GM12801 (cell line): ENCODE measurements around the gene AFF2.

Source experiments
- TF ChIP-seq, protein P1 (sequence below): IDR thresholded peaks from one replicate; pipeline ENCODE4 v1.5.1; 2011; ENCODE audit warnings: control low read depth; ENCODE audit not compliant: insufficient read length; ENCODE audit errors: extremely low read depth

Gene AFF2

DNA sequence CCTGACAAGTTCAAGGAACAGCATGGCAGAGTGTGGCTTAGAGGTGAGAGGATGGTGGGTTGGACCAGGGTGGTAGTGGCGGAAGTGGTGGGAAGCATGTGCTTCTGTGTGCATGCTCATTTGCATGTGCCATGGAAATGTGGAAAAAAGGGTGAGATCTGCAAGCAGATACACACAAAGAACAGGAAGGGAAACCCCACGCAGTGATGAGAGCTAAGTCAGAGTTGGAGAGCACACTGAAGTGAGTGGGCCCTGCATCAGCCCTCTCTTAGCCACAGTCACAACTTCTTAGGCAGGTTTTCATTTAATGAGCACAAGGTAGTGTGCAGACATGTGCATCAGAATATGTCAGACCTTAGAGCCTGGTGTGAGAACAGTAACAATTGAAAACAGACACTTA, 483.8 kb downstream of the AFF2 start:
- TF ChIP-seq, protein P1, sequence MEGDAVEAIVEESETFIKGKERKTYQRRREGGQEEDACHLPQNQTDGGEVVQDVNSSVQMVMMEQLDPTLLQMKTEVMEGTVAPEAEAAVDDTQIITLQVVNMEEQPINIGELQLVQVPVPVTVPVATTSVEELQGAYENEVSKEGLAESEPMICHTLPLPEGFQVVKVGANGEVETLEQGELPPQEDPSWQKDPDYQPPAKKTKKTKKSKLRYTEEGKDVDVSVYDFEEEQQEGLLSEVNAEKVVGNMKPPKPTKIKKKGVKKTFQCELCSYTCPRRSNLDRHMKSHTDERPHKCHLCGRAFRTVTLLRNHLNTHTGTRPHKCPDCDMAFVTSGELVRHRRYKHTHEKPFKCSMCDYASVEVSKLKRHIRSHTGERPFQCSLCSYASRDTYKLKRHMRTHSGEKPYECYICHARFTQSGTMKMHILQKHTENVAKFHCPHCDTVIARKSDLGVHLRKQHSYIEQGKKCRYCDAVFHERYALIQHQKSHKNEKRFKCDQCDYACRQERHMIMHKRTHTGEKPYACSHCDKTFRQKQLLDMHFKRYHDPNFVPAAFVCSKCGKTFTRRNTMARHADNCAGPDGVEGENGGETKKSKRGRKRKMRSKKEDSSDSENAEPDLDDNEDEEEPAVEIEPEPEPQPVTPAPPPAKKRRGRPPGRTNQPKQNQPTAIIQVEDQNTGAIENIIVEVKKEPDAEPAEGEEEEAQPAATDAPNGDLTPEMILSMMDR, result no peak

DNA sequence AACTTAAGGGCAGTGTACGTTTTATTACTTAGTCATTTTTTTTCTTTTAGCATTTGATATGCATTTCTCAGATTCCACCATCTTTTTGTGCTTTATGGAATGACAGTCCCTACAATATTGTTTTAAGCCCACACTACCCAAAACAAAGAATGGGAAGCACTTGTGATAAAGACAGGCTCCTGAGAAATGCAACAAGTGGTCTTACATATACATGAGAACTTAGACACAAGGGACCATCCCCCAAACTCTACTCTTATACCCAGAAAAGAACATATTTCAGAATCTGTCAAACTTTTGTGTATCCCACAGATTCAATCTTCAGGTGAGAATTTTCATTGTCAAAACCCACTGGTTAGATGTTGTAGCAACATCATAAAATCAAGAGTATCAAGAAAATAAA, 491.1 kb downstream of the AFF2 start:
- TF ChIP-seq, protein P1, result no peak

DNA sequence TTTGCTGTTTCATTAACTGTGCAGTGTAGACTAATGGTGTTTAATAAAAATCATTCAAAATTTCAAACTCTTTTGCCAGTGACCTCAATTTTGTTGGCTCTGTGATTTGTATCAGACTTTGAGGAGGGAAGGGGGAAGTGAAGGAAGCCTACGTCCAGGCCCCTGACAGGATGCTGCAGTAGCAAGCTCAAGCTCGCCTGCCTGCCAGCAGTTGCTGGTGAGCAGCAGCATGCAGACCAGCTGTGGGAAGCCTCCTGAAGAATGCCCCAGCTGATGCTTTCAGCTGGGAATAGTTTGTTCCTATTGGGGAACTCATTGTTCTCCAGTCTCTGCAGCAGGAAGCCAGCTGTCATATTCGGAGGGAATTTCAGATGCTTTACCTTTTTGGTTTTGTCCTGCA, 495.2 kb downstream of the AFF2 start:
- TF ChIP-seq, protein P1, result no peak

DNA sequence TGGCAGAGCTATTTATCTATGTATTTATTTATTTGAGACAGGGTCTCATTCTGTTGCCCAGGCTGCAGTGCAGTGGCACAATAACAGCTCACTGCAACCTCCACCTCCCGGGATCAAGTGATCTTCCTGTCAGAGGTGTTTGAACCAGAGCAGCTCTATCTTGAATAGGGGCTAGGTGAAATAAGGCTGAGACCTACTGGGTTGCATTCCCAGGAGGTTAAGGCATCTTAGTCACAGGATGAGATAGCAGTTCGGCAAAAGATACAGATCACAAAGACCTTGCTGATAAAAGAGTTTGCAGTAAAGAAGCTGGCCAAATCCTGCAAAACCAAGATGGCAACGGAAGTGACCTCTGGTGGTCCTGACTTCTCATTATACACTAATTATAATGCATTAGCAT, 501.9 kb downstream of the AFF2 start:
- TF ChIP-seq, protein P1, result no peak

DNA sequence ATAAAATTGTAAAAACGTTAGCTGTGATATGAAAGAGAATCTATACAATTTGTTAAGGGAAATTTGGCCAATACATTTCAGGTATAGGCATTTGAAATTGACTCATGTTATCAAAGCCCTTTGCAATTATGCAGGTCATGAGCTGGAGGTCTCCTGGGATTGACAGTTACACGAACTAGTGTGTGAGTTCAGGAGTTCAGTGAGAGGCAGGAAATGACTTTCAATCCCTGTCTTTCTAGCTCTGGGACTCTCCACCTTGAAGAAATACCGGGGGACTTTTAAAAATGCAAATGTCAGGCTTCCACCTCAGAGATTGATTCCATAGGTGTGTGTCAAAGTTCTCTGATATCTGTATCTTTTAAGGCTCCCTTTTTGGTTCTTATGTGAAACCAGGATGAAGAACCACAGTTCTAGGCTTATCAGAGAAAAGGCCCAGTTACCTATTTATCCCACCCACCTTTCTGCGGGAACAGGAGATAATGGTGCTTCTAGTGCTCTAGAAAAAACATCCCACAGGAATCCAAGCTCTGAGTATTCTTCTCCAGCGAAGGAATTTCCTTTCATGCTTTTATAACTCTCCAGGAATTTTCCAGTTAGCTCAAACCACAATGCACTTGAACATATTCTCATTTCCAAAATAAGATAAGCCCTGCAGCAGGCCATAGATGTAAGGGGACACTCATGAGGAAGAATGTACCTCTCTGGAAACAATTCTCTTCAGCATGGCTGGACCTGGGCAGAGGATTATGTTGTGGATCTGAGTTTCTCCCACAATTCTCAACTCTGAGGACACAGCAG, 503.6 kb downstream of the AFF2 start:
- TF ChIP-seq, protein P1, result no peak

DNA sequence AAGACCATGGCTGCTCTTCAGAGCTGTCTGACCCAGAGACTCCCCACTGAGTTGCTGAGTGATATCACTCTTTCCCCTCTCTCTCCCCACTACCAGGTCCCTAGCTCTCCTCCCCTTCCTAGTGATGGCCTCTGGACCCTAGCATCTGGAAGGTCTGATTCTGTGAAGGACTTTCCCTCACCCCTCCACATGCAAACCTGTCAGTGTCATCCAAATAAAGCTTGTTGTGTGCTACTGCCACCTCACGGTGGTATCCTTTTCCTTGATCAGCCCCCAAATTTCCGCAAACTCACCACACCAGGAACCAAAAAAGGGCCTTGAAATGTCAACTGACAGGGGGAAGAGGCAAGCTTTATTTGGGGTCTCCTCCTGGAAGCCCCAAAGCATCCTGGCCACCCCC, 504.5 kb downstream of the AFF2 start:
- TF ChIP-seq, protein P1, result no peak

DNA sequence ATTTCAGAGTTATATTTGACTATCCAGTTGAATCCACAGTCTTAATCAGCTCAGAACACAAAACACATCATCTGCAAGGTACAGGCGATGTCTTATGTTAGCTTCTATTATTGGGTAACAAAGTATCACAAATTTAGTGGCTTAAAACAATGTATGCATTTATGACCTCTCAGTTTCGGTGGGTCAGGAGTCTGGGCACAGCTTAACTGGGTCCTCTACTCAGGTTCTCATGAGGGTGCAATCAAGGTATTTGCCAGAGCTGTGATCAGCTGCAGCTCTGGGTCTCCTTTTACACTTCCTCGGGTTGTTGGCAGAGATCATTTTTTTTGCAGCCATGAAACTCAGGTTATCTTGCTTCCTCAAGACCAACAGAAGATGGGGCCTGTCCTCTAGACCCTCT, 505.8 kb downstream of the AFF2 start:
- TF ChIP-seq, protein P1, result no peak
